Measurements from ENCODE around the gene TWSG1.

- TF ChIP-seq CTCF (IDR thresholded peaks at IDR 0.05) (no peak), POLR2A (IDR thresholded peaks at IDR 0.05) (no peak), EP300 (IDR thresholded peaks at IDR 0.05) (no peak), POLR2AphosphoS5 (IDR thresholded peaks at IDR 0.05) (no peak)
Measured at GRCh38 chr18:9348766-9349165, 14.2 kb downstream of the TWSG1 start.
